ENCODE measurements around the gene ASIC3.

GRCh38 chr7:151007469-151007898 lies 40.8 kb upstream of the ASIC3 start:
- TF ChIP-seq ATF2 (IDR thresholded peaks at IDR 0.05; ENCODE audit: low read length) (no peak), RBBP5 (IDR thresholded peaks at IDR 0.05; ENCODE audit: borderline replicate concordance, low read depth, low read length) (no peak), NRF1 (IDR thresholded peaks at IDR 0.05; ENCODE audit: low read depth, low read length) (no peak)
